PC-9 (cell line): ENCODE results near the gene GALNT9. TPM values are rescaled to one million over a fixed set of nuclear protein-coding genes. Genes with fewer than 3 reads are reported as not detected.
A peak's percentile ranks its signal among the peaks of the same experiment; 100 is the strongest.

ENCODE experiments used
- BruUV-seq: library from RNA; stranded (reverse); fragments of 400-500 nt; replicated peaks from 2 replicates; lab custom pipeline; 2021; lab: Mats Ljungman, UMichigan
- CTCF ChIA-PET: fragments of 300-600 bp; sonication (Branson Sonifier 250); formaldehyde crosslinking; loops from one replicate; lab custom pipeline; 2022; ENCODE audit warnings: antibody characterized with exemption; lab: Charles Lee
- POLR2A ChIA-PET: fragments of 300-600 bp; sonication (Branson Sonifier 250); formaldehyde crosslinking; loops from one replicate; lab custom pipeline; 2022; ENCODE audit warnings: antibody characterized with exemption; ENCODE audit not compliant: unreplicated experiment; lab: Charles Lee
- DNase-seq, 2 experiments: peaks; one replicate each; pipeline versions ENCODE4 v3.0.0 to v3.0.0-alpha.2; 2015 to 2022; ENCODE audit warnings: mixed read lengths in 1 of 2
- H2AFZ ChIP-seq: fragments of 200-600 bp; sonication (generic); 2 replicates; pipeline ENCODE4 v1.8.1; 2017; ENCODE audit warnings: antibody characterized with exemption
- H3F3A ChIP-seq: fragments of 200-600 bp; sonication (generic); 2 replicates; pipeline ENCODE4 v1.8.1; 2017; ENCODE audit warnings: antibody characterized with exemption, mild to moderate bottlenecking, low read depth; ENCODE audit not compliant: insufficient read depth
- H3K27ac ChIP-seq: fragments of 200-600 bp; sonication (generic); 2 replicates; pipeline ENCODE4 v1.6.1; 2016; ENCODE audit warnings: mixed run types
- H3K27me3 ChIP-seq: fragments of 200-600 bp; sonication (generic); 2 replicates; pipeline ENCODE4 v1.6.1; 2016; ENCODE audit warnings: low read depth, mixed run types; ENCODE audit not compliant: insufficient read depth
- H3K36me3 ChIP-seq: fragments of 200-600 bp; sonication (generic); 2 replicates; pipeline ENCODE4 v1.6.1; 2016; ENCODE audit warnings: low read depth, mixed run types
- H3K4me1 ChIP-seq: fragments of 200-600 bp; sonication (generic); replicated peaks from 2 replicates; pipeline ENCODE4 v1.6.1; 2016; ENCODE audit warnings: mixed run types; ENCODE audit not compliant: insufficient read depth
- H3K4me2 ChIP-seq: fragments of 200-600 bp; sonication (generic); 2 replicates; pipeline ENCODE4 v1.6.1; 2017; ENCODE audit warnings: mixed run types
- H3K4me3 ChIP-seq: fragments of 200-600 bp; sonication (generic); 2 replicates; pipeline ENCODE4 v1.6.1; 2016; ENCODE audit warnings: mixed run types
- H3K79me2 ChIP-seq: fragments of 200-600 bp; sonication (generic); 2 replicates; pipeline ENCODE4 v1.6.1; 2017; ENCODE audit warnings: low read depth, mixed run types
- H3K9me2 ChIP-seq: fragments of 200-600 bp; sonication (generic); 2 replicates; pipeline ENCODE4 v1.8.1; 2017; ENCODE audit warnings: mild to moderate bottlenecking; ENCODE audit not compliant: insufficient read depth
- H3K9me3 ChIP-seq: fragments of 200-600 bp; sonication (generic); 2 replicates; pipeline ENCODE4 v1.8.1; 2016; ENCODE audit warnings: low read depth; ENCODE audit not compliant: insufficient read depth
- H4K20me1 ChIP-seq: fragments of 200-600 bp; sonication (generic); 2 replicates; pipeline ENCODE4 v1.8.1; 2017; ENCODE audit not compliant: insufficient read depth
- EZH2 ChIP-seq: fragments of 200-600 bp; sonication (generic); IDR thresholded peaks from 2 replicates; pipeline ENCODE4 v1.8.0; 2017; ENCODE audit warnings: antibody characterized with exemption, low read depth
- intact Hi-C: fragments of 100-400 bp; cut with micrococcal nuclease; formaldehyde crosslinking; loops from one replicate; pipeline ENCODE4 v1.10.0; 2022; ENCODE audit not compliant: unreplicated experiment
- total RNA-seq: library from RNA; stranded (reverse); gene quantifications from 2 replicates; pipeline ENCODE4 v1.2.3, GENCODE V29; 2021
- TF ChIP-seq, protein P1 (sequence below): fragments of 200-600 bp; sonication (generic); conservative IDR thresholded peaks from 2 replicates; pipeline ENCODE4 v1.6.1; 2017; ENCODE audit warnings: mixed run types, antibody characterized with exemption, mild to moderate bottlenecking, moderate library complexity

The GALNT9 gene
- total RNA-seq, 1 experiment from 2014 or later, result 11.2 TPM

- no peaks in the 10 kb centered on the region for H3K9me3 ChIP-seq
- no peaks in the 10 kb centered on the region for H3K79me2 ChIP-seq
- H3K4me3 ChIP-seq, result no peak overlapping the region
- no peaks in the 10 kb centered on the region for H3F3A ChIP-seq
- DNase-seq, result no peak
- peaks cover 96% of the 10 kb centered on the region for H3K27me3 ChIP-seq
- TF ChIP-seq, protein P1, sequence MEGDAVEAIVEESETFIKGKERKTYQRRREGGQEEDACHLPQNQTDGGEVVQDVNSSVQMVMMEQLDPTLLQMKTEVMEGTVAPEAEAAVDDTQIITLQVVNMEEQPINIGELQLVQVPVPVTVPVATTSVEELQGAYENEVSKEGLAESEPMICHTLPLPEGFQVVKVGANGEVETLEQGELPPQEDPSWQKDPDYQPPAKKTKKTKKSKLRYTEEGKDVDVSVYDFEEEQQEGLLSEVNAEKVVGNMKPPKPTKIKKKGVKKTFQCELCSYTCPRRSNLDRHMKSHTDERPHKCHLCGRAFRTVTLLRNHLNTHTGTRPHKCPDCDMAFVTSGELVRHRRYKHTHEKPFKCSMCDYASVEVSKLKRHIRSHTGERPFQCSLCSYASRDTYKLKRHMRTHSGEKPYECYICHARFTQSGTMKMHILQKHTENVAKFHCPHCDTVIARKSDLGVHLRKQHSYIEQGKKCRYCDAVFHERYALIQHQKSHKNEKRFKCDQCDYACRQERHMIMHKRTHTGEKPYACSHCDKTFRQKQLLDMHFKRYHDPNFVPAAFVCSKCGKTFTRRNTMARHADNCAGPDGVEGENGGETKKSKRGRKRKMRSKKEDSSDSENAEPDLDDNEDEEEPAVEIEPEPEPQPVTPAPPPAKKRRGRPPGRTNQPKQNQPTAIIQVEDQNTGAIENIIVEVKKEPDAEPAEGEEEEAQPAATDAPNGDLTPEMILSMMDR, result no peak
- TF ChIP-seq EZH2, result no peak
- H2AFZ ChIP-seq, result no peak overlapping the region
- no peaks in the 10 kb centered on the region for H3K36me3 ChIP-seq
- no peak overlapping the region for H3K27ac ChIP-seq
- no peak overlapping the region for H3K4me2 ChIP-seq
- CTCF ChIA-PET, result interaction anchor here (0.7 kb wide), 1 partner anchor 174 kb away, joined by 4 read pairs; no protein-coding TSS in a partner anchor
- no peaks in the 10 kb centered on the region for H3K4me1 ChIP-seq
- intact Hi-C loops, result no loop called here
- no TSS peak for BruUV-seq
- H4K20me1 ChIP-seq, result no peaks in the 10 kb centered on the region
- POLR2A ChIA-PET, result interaction anchor here (0.5 to 0.6 kb wide), 2 partner anchors 72 to 502 kb away, joined by 5 to 7 read pairs; no protein-coding TSS in a partner anchor
- no peaks in the 10 kb centered on the region for H3K9me2 ChIP-seq
Measured at GRCh38 chr12:132275631-132276030, 53.8 kb downstream of the GALNT9 start.

DNA sequence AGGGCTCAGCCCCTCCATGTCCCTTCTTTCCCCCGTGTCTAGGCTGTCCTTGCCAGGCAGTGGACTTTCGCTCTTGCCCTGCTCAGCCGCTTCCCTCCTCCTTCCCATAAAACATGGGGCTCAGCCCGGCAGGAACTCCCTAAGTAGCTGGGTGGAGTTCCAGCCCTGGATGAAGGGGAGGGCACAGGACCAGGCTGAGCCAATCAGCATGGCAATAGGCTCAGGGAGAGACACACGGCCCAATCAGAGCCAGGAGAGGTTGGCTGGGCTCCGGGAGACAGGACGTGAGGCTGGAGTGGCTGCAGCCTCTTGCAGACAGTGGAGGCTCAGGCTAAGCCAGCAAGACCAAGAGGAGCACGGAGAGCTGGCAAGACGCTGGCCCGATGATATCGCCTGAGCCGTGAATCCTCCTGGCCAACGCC, 54.3 kb downstream of the GALNT9 start:
- no peaks in the 10 kb centered on the region for H3F3A ChIP-seq
- ChIA-PET CTCF (interaction anchor here (0.7 kb wide), 1 partner anchor 174 kb away, joined by 4 read pairs; no protein-coding TSS in a partner anchor), POLR2A (interaction anchor here (0.5 to 0.6 kb wide), 2 partner anchors 71 to 501 kb away, joined by 5 to 7 read pairs; no protein-coding TSS in a partner anchor)
- H3K4me3 ChIP-seq, result no peak overlapping the region
- H3K36me3 ChIP-seq, result no peaks in the 10 kb centered on the region
- TF ChIP-seq, protein P1, result no peak
- TF ChIP-seq EZH2, result no peak
- intact Hi-C loops, result no loop called here
- no peaks in the 10 kb centered on the region for H4K20me1 ChIP-seq
- H3K9me3 ChIP-seq, result no peaks in the 10 kb centered on the region
- H3K27ac ChIP-seq, result no peak overlapping the region
- DNase-seq, result peak in 1 of 2 experiments; percentile 68
- no TSS peak for BruUV-seq
- H3K4me2 ChIP-seq, result no peak overlapping the region
- peaks cover 97% of the 10 kb centered on the region for H3K27me3 ChIP-seq
- H3K79me2 ChIP-seq, result no peaks in the 10 kb centered on the region
- no peak overlapping the region for H2AFZ ChIP-seq
- no peaks in the 10 kb centered on the region for H3K4me1 ChIP-seq
- no peaks in the 10 kb centered on the region for H3K9me2 ChIP-seq

DNA sequence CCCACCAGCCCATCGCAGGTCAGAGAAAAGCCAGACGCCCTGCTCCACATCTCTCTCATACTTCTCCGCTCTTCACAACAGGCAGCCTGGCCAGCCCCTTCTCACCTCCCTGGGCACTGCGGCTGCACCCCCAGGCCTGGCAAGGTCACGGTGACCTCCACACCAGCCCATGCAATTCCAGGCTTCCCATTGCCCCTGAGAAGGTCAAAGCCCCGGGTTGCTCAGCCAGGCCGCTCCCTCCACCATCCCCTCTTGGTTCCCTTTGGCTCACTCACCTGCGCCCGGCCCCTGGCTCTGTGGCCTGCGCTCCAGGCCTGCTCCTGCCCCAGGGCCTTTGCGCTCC, 55.4 kb downstream of the GALNT9 start:
- CTCF ChIA-PET, result no interaction called here

More for the DNA sequence above, 55.4 kb downstream of the GALNT9 start:
- POLR2A ChIA-PET, result no interaction called here
- Histone ChIP-seq H2AFZ (no peak overlapping the region), H3K4me3 (no peak overlapping the region), H3K4me2 (no peak overlapping the region), H3K27me3 (peaks cover 97% of the 10 kb centered on the region), H4K20me1 (no peaks in the 10 kb centered on the region), H3K4me1 (no peaks in the 10 kb centered on the region), H3K27ac (no peak overlapping the region), H3K9me2 (no peaks in the 10 kb centered on the region), H3F3A (no peaks in the 10 kb centered on the region), H3K79me2 (no peaks in the 10 kb centered on the region), H3K36me3 (no peaks in the 10 kb centered on the region), H3K9me3 (no peaks in the 10 kb centered on the region)
- TF ChIP-seq EZH2, result no peak
- TF ChIP-seq, protein P1, result no peak
- no peak for DNase-seq
- no TSS peak for BruUV-seq
- intact Hi-C loops, result no loop called here
